ENCODE results near the gene CDKN2B-AS1. TPM values are rescaled to one million over a fixed set of nuclear protein-coding genes. Genes with fewer than 3 reads are reported as not detected.

The CDKN2B-AS1 gene
- total RNA-seq, 1 donor from 2014 or later = 0.58 TPM

- Mint-ChIP-seq H3K9me3 (peaks cover 6% of the 10 kb centered on the region), H3K27ac (peak overlapping the region; percentile 91), H3K36me3 (no peaks in the 10 kb centered on the region), H3K4me1 (ENCODE audit: unreplicated experiment) (peaks cover 8% of the 10 kb centered on the region), H3K4me3 (peak overlapping the region; percentile 42), H3K27me3 (no peaks in the 10 kb centered on the region)
- TF ChIP-seq CTCF (conservative IDR thresholded peaks at IDR 0.05) = no peak
- no peak for DNase-seq (ENCODE audit: extremely low spot score, unreplicated experiment)
Observed at GRCh38 chr9:22084336-22085035, 89.9 kb downstream of the CDKN2B-AS1 start.

GRCh38 chr9:22088053-22088716 is 93.6 kb downstream of the CDKN2B-AS1 start:
- Mint-ChIP-seq H3K4me3 (no peak overlapping the region), H3K4me1 (ENCODE audit: unreplicated experiment) (peaks cover 8% of the 10 kb centered on the region), H3K27ac (no peak overlapping the region), H3K36me3 (no peaks in the 10 kb centered on the region), H3K9me3 (peaks cover 6% of the 10 kb centered on the region), H3K27me3 (peaks cover 6% of the 10 kb centered on the region)
- no peak for TF ChIP-seq CTCF (conservative IDR thresholded peaks at IDR 0.05)
- DNase-seq (ENCODE audit: extremely low spot score, unreplicated experiment) = no peak

DNA sequence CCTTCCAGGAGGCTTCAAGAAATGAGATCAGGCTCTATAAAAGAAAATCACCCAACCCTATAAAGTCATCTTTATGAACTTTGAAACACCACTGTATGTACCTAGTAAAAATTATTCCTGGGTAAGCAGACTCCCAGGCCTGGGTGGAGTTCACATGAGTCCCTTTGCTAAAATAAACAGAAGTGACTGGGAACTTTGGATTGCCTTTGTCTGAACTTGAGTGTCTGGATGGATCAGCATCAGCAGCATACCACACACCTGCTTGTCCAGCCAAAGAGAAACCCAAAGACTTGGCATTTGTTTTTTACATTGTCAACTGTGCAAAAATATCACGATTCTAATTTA is 94.1 kb downstream of the CDKN2B-AS1 start:
- no peak for DNase-seq (ENCODE audit: extremely low spot score, unreplicated experiment)
- Mint-ChIP-seq H3K4me1 (ENCODE audit: unreplicated experiment) (peaks cover 8% of the 10 kb centered on the region), H3K27me3 (peaks cover 6% of the 10 kb centered on the region), H3K9me3 (peaks cover 6% of the 10 kb centered on the region), H3K4me3 (no peak overlapping the region), H3K27ac (no peak overlapping the region), H3K36me3 (no peaks in the 10 kb centered on the region)
- no peak for TF ChIP-seq CTCF (conservative IDR thresholded peaks at IDR 0.05)

DNA sequence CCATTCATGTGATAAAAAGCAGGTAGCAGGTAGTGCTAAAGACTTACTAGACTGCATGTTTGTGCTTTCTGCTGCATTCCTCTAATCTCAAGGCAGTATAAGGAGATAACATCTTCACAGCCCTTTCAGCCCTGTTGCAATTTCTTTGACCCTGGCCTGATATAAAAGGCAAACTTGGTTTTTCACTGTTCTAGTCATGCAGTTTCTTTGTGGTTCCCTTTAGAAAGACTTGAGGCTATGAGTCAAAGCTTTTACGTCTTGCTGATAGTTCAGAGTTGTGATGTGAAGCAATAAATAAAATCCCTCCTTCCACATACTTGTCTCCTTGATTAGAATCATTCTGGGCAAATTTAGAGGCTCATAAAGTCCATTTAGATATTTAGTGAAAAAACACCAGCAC is 103.1 kb downstream of the CDKN2B-AS1 start:
- no peak for TF ChIP-seq CTCF (conservative IDR thresholded peaks at IDR 0.05)
- DNase-seq (ENCODE audit: extremely low spot score, unreplicated experiment) = no peak
- peak overlapping the region; percentile 84 for H3K27ac Mint-ChIP-seq
- H3K4me3 Mint-ChIP-seq = no peak overlapping the region
- H3K27me3 Mint-ChIP-seq = peaks cover 2% of the 10 kb centered on the region
- no peaks in the 10 kb centered on the region for H3K9me3 Mint-ChIP-seq
- H3K36me3 Mint-ChIP-seq = no peaks in the 10 kb centered on the region
- H3K4me1 Mint-ChIP-seq (ENCODE audit: unreplicated experiment) = peaks cover 13% of the 10 kb centered on the region

- peaks cover 14% of the 10 kb centered on the region for H3K4me1 Mint-ChIP-seq (ENCODE audit: unreplicated experiment)
- no peaks in the 10 kb centered on the region for H3K36me3 Mint-ChIP-seq
- no peaks in the 10 kb centered on the region for H3K9me3 Mint-ChIP-seq
- H3K27ac Mint-ChIP-seq = peak overlapping the region; percentile 31
- no peaks in the 10 kb centered on the region for H3K27me3 Mint-ChIP-seq
- H3K4me3 Mint-ChIP-seq = no peak overlapping the region
- no peak for DNase-seq (ENCODE audit: extremely low spot score, unreplicated experiment)
- TF ChIP-seq CTCF (conservative IDR thresholded peaks at IDR 0.05) = no peak
Observed at GRCh38 chr9:22098643-22099332, 104.2 kb downstream of the CDKN2B-AS1 start.

All from type B pancreatic cell (in vitro differentiated cells).